ENCODE results near the gene TEKTIP1.

DNA sequence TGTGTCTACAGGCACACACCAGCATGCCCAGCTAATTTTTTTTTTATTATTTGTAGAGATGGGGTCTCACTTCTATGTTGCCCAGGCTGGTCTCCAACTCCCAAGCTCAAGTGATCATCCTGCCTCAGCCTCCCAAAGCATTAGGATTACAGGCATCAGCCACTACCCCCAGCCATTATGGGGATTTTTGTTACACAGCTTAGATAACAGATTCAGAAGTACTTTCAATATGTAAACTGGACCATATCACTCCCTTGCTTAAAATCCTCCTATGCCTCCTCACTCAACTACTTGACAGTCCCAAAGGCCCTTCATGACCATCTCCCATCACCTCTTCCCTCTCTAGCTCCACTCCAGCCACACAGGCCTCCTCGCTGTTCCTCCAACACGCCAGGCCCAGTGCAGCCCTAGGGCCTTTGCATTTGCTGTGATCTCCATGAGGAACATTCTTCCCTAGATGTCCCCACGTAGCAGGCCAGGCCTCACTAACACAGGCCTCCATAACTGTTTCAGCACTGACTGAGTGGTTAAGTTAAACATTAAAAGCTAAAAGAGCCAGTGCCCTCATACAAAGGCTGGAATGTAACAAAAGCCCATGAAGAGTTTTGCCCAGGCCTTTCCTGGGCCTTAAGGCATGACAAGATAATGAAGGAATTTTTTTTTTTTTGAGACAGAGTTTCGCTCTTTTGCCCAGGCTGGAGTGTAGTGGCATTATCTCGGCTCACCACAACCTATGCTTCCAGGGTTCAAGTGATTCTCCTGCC, 41.0 kb upstream of the TEKTIP1 start:
- TF ChIP-seq CTCF (IDR thresholded peaks at IDR 0.05) = no peak
- no peak for TF ChIP-seq REST (IDR thresholded peaks at IDR 0.05; ENCODE audit: insufficient read depth in 1 of 2, low read depth in 2 of 2, low read length in 1 of 2)
- TF ChIP-seq SIN3A (IDR thresholded peaks at IDR 0.05; ENCODE audit: borderline replicate concordance, insufficient read depth, low read depth, low read length) = no peak
- no peak for TF ChIP-seq TCF7L2 (IDR thresholded peaks at IDR 0.05; ENCODE audit: low read depth, low read length)
- no peak for TF ChIP-seq POLR2AphosphoS5 (IDR thresholded peaks at IDR 0.05; ENCODE audit: low read depth, low read length)
